Right lung (tissue), 5 donors: Measurements from ENCODE around the gene KSR2. TPM values are rescaled to one million over a fixed set of nuclear protein-coding genes. Genes with fewer than 3 reads are reported as not detected.
"Not testable (repeated sequence)": the region's sequence is repeated elsewhere in the genome, so short reads cannot be mapped to it uniquely, and the experiment has no call there.

Source experiments
- DNase-seq, 2 donors: peaks; one replicate each; pipeline ENCODE4 v3.0.0-alpha.2; 2013
- polyA plus RNA-seq, 5 donors: library from polyadenylated mRNA; unstranded; fragments of 120-200 nt; gene quantifications; one replicate each; pipeline versions ENCODE4 v1.2.1 to v1.2.3, GENCODE V29; 2013; ENCODE audit warnings: inconsistent platforms in 1 of 5, low replicate concordance in 1 of 5; ENCODE audit not compliant: insufficient read length in 5 of 5, insufficient read depth in 1 of 5

The KSR2 gene
- polyA plus RNA-seq, 5 donors = 0.20 to 0.48 (median 0.27) TPM

- no peak for DNase-seq
Observed at GRCh38 chr12:117860111-117860510, 108.7 kb downstream of the KSR2 start.

- no peak for DNase-seq
Observed at GRCh38 chr12:117857632-117858612, 110.9 kb downstream of the KSR2 start.

GRCh38 chr12:117857139-117857538, 111.7 kb downstream of the KSR2 start:
- not testable (repeated sequence) for DNase-seq

GRCh38 chr12:117855165-117855564, 113.6 kb downstream of the KSR2 start:
- no peak for DNase-seq

GRCh38 chr12:117854339-117855012, 114.3 kb downstream of the KSR2 start:
- DNase-seq = no peak

- no peak for DNase-seq
Observed at GRCh38 chr12:117853600-117853999, 115.2 kb downstream of the KSR2 start.

- DNase-seq = no peak
Observed at GRCh38 chr12:117850048-117850447, 118.7 kb downstream of the KSR2 start.

- DNase-seq = no peak
Observed at GRCh38 chr12:117847371-117847770, 121.4 kb downstream of the KSR2 start.

- no peak for DNase-seq
Observed at GRCh38 chr12:117845271-117845904, 123.4 kb downstream of the KSR2 start.

- DNase-seq = no peak
Observed at GRCh38 chr12:117844114-117844830, 124.5 kb downstream of the KSR2 start.

- DNase-seq = no peak
Observed at GRCh38 chr12:117842630-117843029, 126.2 kb downstream of the KSR2 start.

- no peak for DNase-seq
Observed at GRCh38 chr12:117842220-117842619, 126.6 kb downstream of the KSR2 start.

GRCh38 chr12:117837737-117838050, 131.1 kb downstream of the KSR2 start:
- DNase-seq = no peak

- DNase-seq = peak; percentile 38 to 66
Observed at GRCh38 chr12:117836999-117837736, 131.6 kb downstream of the KSR2 start.

GRCh38 chr12:117836476-117836875, 132.3 kb downstream of the KSR2 start:
- no peak for DNase-seq

- DNase-seq = no peak
Observed at GRCh38 chr12:117835156-117835555, 133.6 kb downstream of the KSR2 start.

GRCh38 chr12:117832459-117833457, 136.0 kb downstream of the KSR2 start:
- no peak for DNase-seq

GRCh38 chr12:117830471-117830870, 138.3 kb downstream of the KSR2 start:
- DNase-seq = no peak

- DNase-seq = no peak
Observed at GRCh38 chr12:117829108-117829507, 139.7 kb downstream of the KSR2 start.

GRCh38 chr12:117827660-117828059, 141.1 kb downstream of the KSR2 start:
- no peak for DNase-seq
